WTC11 (cell line): ENCODE measurements around the gene MBIP.

Experiments
- CTCF ChIP-seq: fragments of 200-600 bp; IDR thresholded peaks from 2 replicates; pipeline ENCODE4 v1.8.0; 2022; ENCODE audit warnings: antibody characterized with exemption
- E2F4 ChIP-seq: sonication (generic); formaldehyde crosslinking; IDR thresholded peaks from 2 replicates; pipeline ENCODE4 v1.8.1; 2022; ENCODE audit warnings: low read depth, mild to moderate bottlenecking, moderate library complexity, missing genetic modification reagents, borderline replicate concordance
- NR1H2 ChIP-seq: sonication (generic); formaldehyde crosslinking; IDR thresholded peaks from 2 replicates; pipeline ENCODE4 v1.9.0; 2021; ENCODE audit warnings: mild to moderate bottlenecking, moderate library complexity, missing genetic modification reagents
- PREB ChIP-seq: sonication (generic); formaldehyde crosslinking; IDR thresholded peaks from 2 replicates; pipeline ENCODE4 v1.8.1; 2022; ENCODE audit warnings: mild to moderate bottlenecking, missing genetic modification reagents, moderate library complexity, borderline replicate concordance
- USF2 ChIP-seq: sonication (generic); formaldehyde crosslinking; IDR thresholded peaks from 2 replicates; pipeline ENCODE4 v1.8.1; 2023; ENCODE audit warnings: mild to moderate bottlenecking, missing genetic modification reagents, moderate library complexity
- ZNF232 ChIP-seq: sonication (generic); formaldehyde crosslinking; IDR thresholded peaks from 2 replicates; pipeline ENCODE4 v1.8.0; 2022; ENCODE audit warnings: mild to moderate bottlenecking, missing genetic modification reagents

- TF ChIP-seq USF2 (CRISPR knock-in tag), result no peak
- TF ChIP-seq CTCF, result no peak
- no peak for TF ChIP-seq ZNF232 (CRISPR knock-in tag)
- no peak for TF ChIP-seq E2F4 (CRISPR knock-in tag)
- no peak for TF ChIP-seq NR1H2 (CRISPR knock-in tag)
- TF ChIP-seq PREB, result no peak
Measured at GRCh38 chr14:36363704-36364103, 43.3 kb upstream of the MBIP start.
